ENCODE measurements around the gene ADAMTS7.
"Not testable (repeated sequence)": the region's sequence is repeated elsewhere in the genome, so short reads cannot be mapped to it uniquely, and the experiment has no call there.

DNA sequence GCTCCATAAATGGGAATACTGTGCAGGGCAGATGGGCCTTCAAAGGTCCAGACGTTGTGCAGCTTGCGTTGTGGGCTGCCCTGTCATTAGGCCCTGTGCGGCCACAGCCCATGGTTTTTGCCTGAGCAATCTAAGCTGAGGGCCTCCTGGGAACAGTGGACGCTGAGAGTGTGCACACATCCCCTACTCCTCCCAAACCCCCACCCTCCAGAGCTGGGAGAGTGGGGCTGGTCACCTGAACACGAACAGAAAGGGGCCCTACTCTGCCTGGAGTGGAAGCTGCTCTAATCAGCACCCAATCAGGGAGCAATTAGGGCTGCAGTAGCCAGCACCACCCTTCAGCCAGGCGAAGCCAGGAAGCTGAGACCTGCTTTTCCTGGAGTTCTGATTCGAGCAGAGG is 12.2 kb downstream of the ADAMTS7 start:
- TF ChIP-seq, protein P1, sequence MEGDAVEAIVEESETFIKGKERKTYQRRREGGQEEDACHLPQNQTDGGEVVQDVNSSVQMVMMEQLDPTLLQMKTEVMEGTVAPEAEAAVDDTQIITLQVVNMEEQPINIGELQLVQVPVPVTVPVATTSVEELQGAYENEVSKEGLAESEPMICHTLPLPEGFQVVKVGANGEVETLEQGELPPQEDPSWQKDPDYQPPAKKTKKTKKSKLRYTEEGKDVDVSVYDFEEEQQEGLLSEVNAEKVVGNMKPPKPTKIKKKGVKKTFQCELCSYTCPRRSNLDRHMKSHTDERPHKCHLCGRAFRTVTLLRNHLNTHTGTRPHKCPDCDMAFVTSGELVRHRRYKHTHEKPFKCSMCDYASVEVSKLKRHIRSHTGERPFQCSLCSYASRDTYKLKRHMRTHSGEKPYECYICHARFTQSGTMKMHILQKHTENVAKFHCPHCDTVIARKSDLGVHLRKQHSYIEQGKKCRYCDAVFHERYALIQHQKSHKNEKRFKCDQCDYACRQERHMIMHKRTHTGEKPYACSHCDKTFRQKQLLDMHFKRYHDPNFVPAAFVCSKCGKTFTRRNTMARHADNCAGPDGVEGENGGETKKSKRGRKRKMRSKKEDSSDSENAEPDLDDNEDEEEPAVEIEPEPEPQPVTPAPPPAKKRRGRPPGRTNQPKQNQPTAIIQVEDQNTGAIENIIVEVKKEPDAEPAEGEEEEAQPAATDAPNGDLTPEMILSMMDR (IDR thresholded peaks at IDR 0.05), result not testable (repeated sequence)
- not testable (repeated sequence) for TF ChIP-seq POLR2A (IDR thresholded peaks at IDR 0.05)
